Measurements from ENCODE around the gene HLCS.

The HLCS gene

GRCh38 chr21:36807422-36807928 is 159.0 kb downstream of the HLCS start:
- H3K9ac ChIP-seq (ENCODE audit: low read length), result no peak overlapping the region

GRCh38 chr21:36806103-36806502 is 160.4 kb downstream of the HLCS start:
- H3K27me3 ChIP-seq (ENCODE audit: control insufficient read depth, insufficient read depth, low read length), result no peaks in the 10 kb centered on the region
- no peaks in the 10 kb centered on the region for H3K36me3 ChIP-seq (ENCODE audit: control insufficient read depth, low read depth, low read length)
- no peaks in the 10 kb centered on the region for H3K9me3 ChIP-seq (ENCODE audit: control insufficient read depth, low read depth, low read length)
- no peaks in the 10 kb centered on the region for H3K4me1 ChIP-seq (ENCODE audit: control insufficient read depth, low read depth, low read length)
- no peak overlapping the region for H3K4me3 ChIP-seq (ENCODE audit: low read length)
- H3K27ac ChIP-seq (ENCODE audit: low read length), result no peak overlapping the region
- H3K9ac ChIP-seq (ENCODE audit: low read length), result no peak overlapping the region

More at GRCh38 chr21:36807422-36807928, 159.0 kb downstream of the HLCS start:
- Histone ChIP-seq H3K4me1 (ENCODE audit: control insufficient read depth, low read depth, low read length) (no peaks in the 10 kb centered on the region), H3K27me3 (ENCODE audit: control insufficient read depth, insufficient read depth, low read length) (no peaks in the 10 kb centered on the region), H3K4me3 (ENCODE audit: low read length) (no peak overlapping the region), H3K9me3 (ENCODE audit: control insufficient read depth, low read depth, low read length) (no peaks in the 10 kb centered on the region), H3K27ac (ENCODE audit: low read length) (no peak overlapping the region), H3K36me3 (ENCODE audit: control insufficient read depth, low read depth, low read length) (no peaks in the 10 kb centered on the region)

DNA sequence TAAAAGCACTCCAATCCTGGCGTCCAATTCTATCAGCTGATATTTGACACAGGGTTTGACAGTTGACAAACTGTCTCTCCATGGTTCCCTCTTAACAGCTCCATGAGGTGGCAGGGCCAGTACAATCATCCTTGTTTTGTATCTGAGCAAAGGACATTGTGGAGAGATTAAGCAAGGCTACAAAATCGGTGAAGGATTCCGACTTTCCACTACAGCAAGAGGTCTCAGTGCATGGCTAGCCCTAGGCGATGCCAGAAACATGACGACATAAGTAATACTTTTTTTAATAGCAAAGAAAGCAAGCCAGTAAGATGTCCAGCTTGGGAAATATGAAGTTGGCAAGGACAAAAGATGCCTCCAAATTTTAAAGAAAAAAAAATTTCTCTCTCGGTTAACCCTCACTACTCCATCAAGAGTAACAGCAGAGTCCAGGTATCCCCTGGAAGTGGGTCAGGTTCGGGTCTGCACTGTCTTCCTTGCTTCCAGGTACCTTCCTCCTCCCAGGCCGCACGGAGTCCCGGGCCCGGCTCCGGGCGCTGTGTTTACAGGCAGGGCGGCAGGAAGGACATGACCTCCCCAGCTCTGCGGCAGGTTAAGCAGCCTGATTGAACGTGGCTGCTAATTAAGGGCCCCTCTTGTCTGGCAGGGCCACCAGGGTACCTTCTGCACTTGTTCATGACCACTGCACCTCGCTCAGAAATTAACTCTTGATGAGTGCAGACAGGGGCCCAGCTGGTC is 161.4 kb downstream of the HLCS start:
- H3K27me3 ChIP-seq (ENCODE audit: control insufficient read depth, insufficient read depth, low read length), result no peaks in the 10 kb centered on the region
- H3K27ac ChIP-seq (ENCODE audit: low read length), result no peak overlapping the region
- H3K4me1 ChIP-seq (ENCODE audit: control insufficient read depth, low read depth, low read length), result no peaks in the 10 kb centered on the region
- H3K4me3 ChIP-seq (ENCODE audit: low read length), result no peak overlapping the region
- no peaks in the 10 kb centered on the region for H3K36me3 ChIP-seq (ENCODE audit: control insufficient read depth, low read depth, low read length)
- H3K9me3 ChIP-seq (ENCODE audit: control insufficient read depth, low read depth, low read length), result no peaks in the 10 kb centered on the region
- no peak overlapping the region for H3K9ac ChIP-seq (ENCODE audit: low read length)

- H3K4me1 ChIP-seq (ENCODE audit: control insufficient read depth, low read depth, low read length), result no peaks in the 10 kb centered on the region
- no peaks in the 10 kb centered on the region for H3K9me3 ChIP-seq (ENCODE audit: control insufficient read depth, low read depth, low read length)
- no peaks in the 10 kb centered on the region for H3K27me3 ChIP-seq (ENCODE audit: control insufficient read depth, insufficient read depth, low read length)
- no peak overlapping the region for H3K9ac ChIP-seq (ENCODE audit: low read length)
- H3K4me3 ChIP-seq (ENCODE audit: low read length), result no peak overlapping the region
- H3K36me3 ChIP-seq (ENCODE audit: control insufficient read depth, low read depth, low read length), result no peaks in the 10 kb centered on the region
- H3K27ac ChIP-seq (ENCODE audit: low read length), result no peak overlapping the region
Measured at GRCh38 chr21:36803816-36804439, 162.5 kb downstream of the HLCS start.

DNA sequence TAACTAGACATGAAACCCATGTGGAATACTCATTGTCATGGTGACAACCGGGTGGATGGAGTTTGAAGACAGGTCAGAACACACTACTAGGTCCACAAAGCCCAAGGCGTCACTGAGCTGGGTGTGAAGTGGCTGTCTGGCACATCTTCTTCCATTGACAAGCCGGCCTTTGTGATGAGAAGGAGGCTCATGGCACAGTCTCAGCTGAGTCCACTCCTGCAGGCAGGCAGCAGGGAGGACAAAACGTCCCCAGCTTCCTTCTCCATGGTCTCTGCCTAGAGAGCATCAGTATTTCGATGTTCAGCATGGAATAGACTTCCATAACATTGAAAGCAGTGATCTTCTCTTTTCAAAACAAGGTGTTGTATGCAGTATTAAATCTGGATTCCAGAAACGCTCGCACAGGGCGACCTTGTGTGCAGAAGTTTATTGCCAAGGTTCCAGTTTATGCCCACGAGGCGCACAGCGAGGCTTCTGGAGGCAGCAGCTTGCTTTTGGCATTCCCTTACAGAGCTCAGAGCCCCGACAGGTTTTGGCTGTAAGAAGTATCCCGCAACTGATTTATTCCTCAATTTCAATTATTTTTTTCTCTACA is 163.3 kb downstream of the HLCS start:
- H3K36me3 ChIP-seq (ENCODE audit: control insufficient read depth, low read depth, low read length), result no peaks in the 10 kb centered on the region
- H3K4me3 ChIP-seq (ENCODE audit: low read length), result no peak overlapping the region
- no peak overlapping the region for H3K9ac ChIP-seq (ENCODE audit: low read length)
- H3K27ac ChIP-seq (ENCODE audit: low read length), result no peak overlapping the region
- H3K27me3 ChIP-seq (ENCODE audit: control insufficient read depth, insufficient read depth, low read length), result no peaks in the 10 kb centered on the region
- no peaks in the 10 kb centered on the region for H3K9me3 ChIP-seq (ENCODE audit: control insufficient read depth, low read depth, low read length)
- H3K4me1 ChIP-seq (ENCODE audit: control insufficient read depth, low read depth, low read length), result no peaks in the 10 kb centered on the region

- Histone ChIP-seq H3K27ac (ENCODE audit: low read length) (no peak overlapping the region), H3K27me3 (ENCODE audit: control insufficient read depth, insufficient read depth, low read length) (no peaks in the 10 kb centered on the region), H3K4me1 (ENCODE audit: control insufficient read depth, low read depth, low read length) (no peaks in the 10 kb centered on the region)
Measured at GRCh38 chr21:36800734-36801133, 165.7 kb downstream of the HLCS start.

GRCh38 chr21:36799869-36800268 is 166.6 kb downstream of the HLCS start:
- no peaks in the 10 kb centered on the region for H3K4me1 ChIP-seq (ENCODE audit: control insufficient read depth, low read depth, low read length)

More at GRCh38 chr21:36800734-36801133, 165.7 kb downstream of the HLCS start:
- no peaks in the 10 kb centered on the region for H3K9me3 ChIP-seq (ENCODE audit: control insufficient read depth, low read depth, low read length)
- H3K4me3 ChIP-seq (ENCODE audit: low read length), result no peak overlapping the region
- H3K36me3 ChIP-seq (ENCODE audit: control insufficient read depth, low read depth, low read length), result no peaks in the 10 kb centered on the region
- no peak overlapping the region for H3K9ac ChIP-seq (ENCODE audit: low read length)

DNA sequence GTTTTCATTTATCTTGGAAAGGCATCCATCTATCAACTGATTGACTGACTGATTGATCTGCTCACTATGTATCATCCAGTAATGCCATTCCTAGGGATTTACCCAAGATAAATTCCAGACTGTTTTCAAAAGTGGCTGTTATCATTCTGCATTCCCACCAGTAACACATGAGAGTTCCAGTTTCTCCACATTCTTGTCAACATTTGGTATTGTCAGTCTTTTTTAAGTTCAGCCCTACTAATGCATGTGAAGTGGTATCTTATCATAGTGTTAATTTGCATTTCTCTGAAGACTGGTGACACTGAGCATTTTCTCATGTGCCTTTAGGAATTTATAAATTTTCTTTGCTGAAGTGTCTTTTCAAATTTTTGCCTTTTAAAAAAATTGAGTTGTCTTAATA is 168.0 kb downstream of the HLCS start:
- Histone ChIP-seq H3K9me3 (ENCODE audit: control insufficient read depth, low read depth, low read length) (no peaks in the 10 kb centered on the region), H3K27me3 (ENCODE audit: control insufficient read depth, insufficient read depth, low read length) (no peaks in the 10 kb centered on the region), H3K4me3 (ENCODE audit: low read length) (no peak overlapping the region), H3K27ac (ENCODE audit: low read length) (no peak overlapping the region), H3K9ac (ENCODE audit: low read length) (no peak overlapping the region), H3K4me1 (ENCODE audit: control insufficient read depth, low read depth, low read length) (no peaks in the 10 kb centered on the region), H3K36me3 (ENCODE audit: control insufficient read depth, low read depth, low read length) (no peaks in the 10 kb centered on the region)

More at GRCh38 chr21:36799869-36800268, 166.6 kb downstream of the HLCS start:
- Histone ChIP-seq H3K9ac (ENCODE audit: low read length) (no peak overlapping the region), H3K9me3 (ENCODE audit: control insufficient read depth, low read depth, low read length) (no peaks in the 10 kb centered on the region), H3K27ac (ENCODE audit: low read length) (no peak overlapping the region), H3K36me3 (ENCODE audit: control insufficient read depth, low read depth, low read length) (no peaks in the 10 kb centered on the region), H3K27me3 (ENCODE audit: control insufficient read depth, insufficient read depth, low read length) (no peaks in the 10 kb centered on the region), H3K4me3 (ENCODE audit: low read length) (no peak overlapping the region)

- Histone ChIP-seq H3K4me1 (ENCODE audit: control insufficient read depth, low read depth, low read length) (peaks cover 5% of the 10 kb centered on the region), H3K4me3 (ENCODE audit: low read length) (no peak overlapping the region), H3K9ac (ENCODE audit: low read length) (no peak overlapping the region), H3K27me3 (ENCODE audit: control insufficient read depth, insufficient read depth, low read length) (no peaks in the 10 kb centered on the region), H3K36me3 (ENCODE audit: control insufficient read depth, low read depth, low read length) (no peaks in the 10 kb centered on the region), H3K9me3 (ENCODE audit: control insufficient read depth, low read depth, low read length) (no peaks in the 10 kb centered on the region), H3K27ac (ENCODE audit: low read length) (no peak overlapping the region)
Measured at GRCh38 chr21:36796070-36796469, 170.4 kb downstream of the HLCS start.

DNA sequence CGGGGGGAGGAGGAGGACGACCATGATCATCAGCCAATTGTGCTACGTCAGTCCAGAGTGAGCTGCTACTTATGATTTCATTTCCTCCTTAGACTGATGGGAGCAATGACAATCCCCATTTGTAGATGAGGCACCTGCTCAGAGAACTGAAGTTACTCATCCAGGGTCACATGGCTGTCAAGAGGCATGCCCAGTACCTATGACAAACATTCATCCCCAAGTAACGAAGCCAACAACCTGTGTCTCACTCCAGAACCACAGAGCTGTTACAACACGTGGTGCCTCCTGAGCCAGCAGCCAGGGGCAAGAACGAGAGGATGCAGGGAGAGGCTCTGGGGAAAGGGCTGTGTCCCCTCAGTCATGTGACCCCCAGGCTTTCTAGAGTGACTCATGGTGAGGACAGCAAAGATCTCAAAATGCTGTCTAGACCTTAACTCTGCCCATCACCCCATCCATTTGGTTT is 173.9 kb downstream of the HLCS start:
- Histone ChIP-seq H3K4me3 (ENCODE audit: low read length) (no peak overlapping the region), H3K36me3 (ENCODE audit: control insufficient read depth, low read depth, low read length) (no peaks in the 10 kb centered on the region), H3K27ac (ENCODE audit: low read length) (no peak overlapping the region), H3K9me3 (ENCODE audit: control insufficient read depth, low read depth, low read length) (no peaks in the 10 kb centered on the region), H3K9ac (ENCODE audit: low read length) (no peak overlapping the region), H3K4me1 (ENCODE audit: control insufficient read depth, low read depth, low read length) (peaks cover 5% of the 10 kb centered on the region), H3K27me3 (ENCODE audit: control insufficient read depth, insufficient read depth, low read length) (no peaks in the 10 kb centered on the region)

- no peaks in the 10 kb centered on the region for H3K9me3 ChIP-seq (ENCODE audit: control insufficient read depth, low read depth, low read length)
- peaks cover 5% of the 10 kb centered on the region for H3K4me1 ChIP-seq (ENCODE audit: control insufficient read depth, low read depth, low read length)
- no peaks in the 10 kb centered on the region for H3K36me3 ChIP-seq (ENCODE audit: control insufficient read depth, low read depth, low read length)
- no peak overlapping the region for H3K4me3 ChIP-seq (ENCODE audit: low read length)
- no peak overlapping the region for H3K27ac ChIP-seq (ENCODE audit: low read length)
- H3K27me3 ChIP-seq (ENCODE audit: control insufficient read depth, insufficient read depth, low read length), result no peaks in the 10 kb centered on the region
- H3K9ac ChIP-seq (ENCODE audit: low read length), result no peak overlapping the region
Measured at GRCh38 chr21:36791695-36792470, 174.6 kb downstream of the HLCS start.

Data from iPS-18a (cell line).